Heart right ventricle (tissue), 16 donors: ENCODE measurements around the gene SPHK2. TPM values are rescaled to one million over a fixed set of nuclear protein-coding genes. Genes with fewer than 3 reads are reported as not detected.

ENCODE experiments used
- ATAC-seq, 8 donors: fragments of 200-7000 bp; cut with Tn5 transposase; one replicate each; pipeline ENCODE4 v1.9.1; 2020; ENCODE audit warnings: mild to moderate bottlenecking in 8 of 8, moderate library complexity in 8 of 8, moderate number of reproducible peaks in 1 of 8
- DNase-seq, 2 donors: peaks; one replicate each; pipeline ENCODE4 v3.0.0-alpha.2; 2020
- H3K27ac ChIP-seq, 10 donors: fragments of 200-600 bp; sonication (generic) in 2 of 10; one replicate each; pipeline versions ENCODE4 v1.5.0 to v1.8.0; 2020 to 2022; ENCODE audit warnings: mild to moderate bottlenecking in 3 of 10
- H3K27me3 ChIP-seq, 7 donors: fragments of 200-600 bp; one replicate each; pipeline ENCODE4 v1.8.0; 2021 to 2022; ENCODE audit warnings: mild to moderate bottlenecking in 2 of 7
- H3K36me3 ChIP-seq, 9 donors: fragments of 200-600 bp; sonication (generic) in 1 of 9; one replicate each; pipeline versions ENCODE4 v1.5.0 to v1.8.0; 2020 to 2022; ENCODE audit warnings: mild to moderate bottlenecking in 2 of 9
- H3K4me1 ChIP-seq, 9 donors: fragments of 200-600 bp; sonication (generic) in 1 of 9; one replicate each; pipeline versions ENCODE4 v1.5.0 to v1.8.0; 2020 to 2022; ENCODE audit warnings: mild to moderate bottlenecking in 4 of 9
- H3K4me3 ChIP-seq, 10 donors: fragments of 200-600 bp; sonication (generic) in 2 of 10; one replicate each; pipeline versions ENCODE4 v1.5.0 to v1.8.0; 2020 to 2022; ENCODE audit warnings: mild to moderate bottlenecking in 7 of 10, moderate library complexity in 2 of 10
- H3K9me3 ChIP-seq, 11 donors: fragments of 200-600 bp in 10 of 11; sonication (generic) in 2 of 11; one replicate each; pipeline versions ENCODE4 v1.5.0 to v1.8.0; 2013 to 2022; ENCODE audit warnings: mild to moderate bottlenecking in 2 of 11, control low read depth in 1 of 11, moderate library complexity in 1 of 11
- WGBS, 2 donors: extraction: QIAGEN DNeasy Blood & Tissue Kit; methylation state at CpG; one replicate each; pipeline ENCODE4 v1.1.7; 2013; ENCODE audit warnings: inconsistent platforms in 1 of 2; 5-methylcytosine and 5-hydroxymethylcytosine counted together
- intact Hi-C, 10 donors: fragments of 100-400 bp; cut with DNase I; formaldehyde crosslinking; loops; one replicate each; pipeline versions ENCODE4 v1.11.1 to v1.14.2; 2022
- polyA plus RNA-seq, 2 donors: library from polyadenylated mRNA; stranded (reverse); fragments of 200-250 nt; gene quantifications; one replicate each; pipeline ENCODE4 v1.2.3, GENCODE V29; 2013
- total RNA-seq, 10 donors: library from RNA; stranded (reverse); fragmentation: NEBNext Ultra II Directional in 3 of 10; extraction: Animal tissue kit (Norgen Biotek cat#: 25700) in 3 of 10; gene quantifications; one replicate each; pipeline versions ENCODE4 v1.2.1 to v1.2.4, GENCODE V29; 2021 to 2023
- TF ChIP-seq, protein P1 (sequence below), 9 donors: fragments of 200-600 bp; sonication (generic) in 2 of 9; IDR thresholded peaks; one replicate each; pipeline versions ENCODE4 v1.5.0 to v1.8.0; 2021 to 2022; ENCODE audit warnings: antibody characterized with exemption in 9 of 9, mild to moderate bottlenecking in 5 of 9, moderate library complexity in 1 of 9
- donor health status: Arrhythmogenic right ventricular cardiomyopathy.
- donor health status: ischemic (EF 13 %, LVEDD 7.1; RV severe dilation, severe dysfunction).
- donor health status: healthy with polysubstance abuse.
- donor health status: DM: no; HTN: yes; CAD: no.
- donor health status: DM: no; HTN: no; CAD: no.
- donor health status: ischemic (EF 25% LVEDD 6.9; RV normal size, moderate dysfunction).
- donor health status: ischemic (EF 25% LVEDD 5.7; RV mildly dilated, moderate dysfunction).
- donor health status: healthy.
- donor health status: DM: yes; HTN: yes; CAD: no.
- donor health status: Ischemic cardiomyopathy.
- donor health status: ischemic (EF 35%, LVEDD 5.7; RV mildly dilated, moderate dysfunction).
- donor health status: nonischemic (EF 11% LVEDD 7.7; RV severe dilation, severe dysfunction).
- donor health status: DM: yes; HTN: yes; CAD: no.
- donor health status: PGD.
- donor health status: ischemic (EF 29% LVEDD 5.4; RV normal size, mild dysfunction).
- donor health status: nonischemic (EF 23%, LVEDD 6.1; RV moderate dilation, normal function).

SPHK2 gene
- total and polyA plus RNA-seq, 12 donors: 5.7 to 15.9 (median 8.2) TPM

DNA sequence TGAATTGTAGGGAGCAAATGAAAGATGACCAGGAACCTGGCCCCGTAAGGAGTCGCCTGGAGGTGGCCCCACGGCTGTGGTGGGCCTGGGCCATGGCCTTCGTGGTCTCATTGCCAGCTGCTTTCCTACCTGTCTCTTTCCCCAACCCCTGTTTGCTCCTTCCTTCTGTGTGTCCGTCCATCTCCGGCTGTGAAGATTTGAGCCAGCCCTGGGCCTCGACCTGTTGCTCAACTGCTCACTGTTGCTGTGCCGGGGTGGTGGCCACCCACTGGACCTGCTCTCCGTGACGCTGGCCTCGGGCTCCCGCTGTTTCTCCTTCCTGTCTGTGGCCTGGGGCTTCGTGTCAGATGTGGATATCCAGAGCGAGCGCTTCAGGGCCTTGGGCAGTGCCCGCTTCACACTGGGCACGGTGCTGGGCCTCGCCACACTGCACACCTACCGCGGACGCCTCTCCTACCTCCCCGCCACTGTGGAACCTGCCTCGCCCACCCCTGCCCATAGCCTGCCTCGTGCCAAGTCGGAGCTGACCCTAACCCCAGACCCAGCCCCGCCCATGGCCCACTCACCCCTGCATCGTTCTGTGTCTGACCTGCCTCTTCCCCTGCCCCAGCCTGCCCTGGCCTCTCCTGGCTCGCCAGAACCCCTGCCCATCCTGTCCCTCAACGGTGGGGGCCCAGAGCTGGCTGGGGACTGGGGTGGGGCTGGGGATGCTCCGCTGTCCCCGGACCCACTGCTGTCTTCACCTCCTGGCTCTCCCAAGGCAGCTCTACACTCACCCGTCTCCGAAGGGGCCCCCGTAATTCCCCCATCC, 9.4 kb downstream of the SPHK2 start:
- intact Hi-C loops: no loop called here
- no peak overlapping the region for H3K4me3 ChIP-seq
- H3K27ac ChIP-seq: peak overlapping the region in 1 of 10 donors; percentile 84
- peaks cover 0 to 70% (median 3%) of the 10 kb centered on the region in 9 donors for H3K36me3 ChIP-seq
- TF ChIP-seq, protein P1, sequence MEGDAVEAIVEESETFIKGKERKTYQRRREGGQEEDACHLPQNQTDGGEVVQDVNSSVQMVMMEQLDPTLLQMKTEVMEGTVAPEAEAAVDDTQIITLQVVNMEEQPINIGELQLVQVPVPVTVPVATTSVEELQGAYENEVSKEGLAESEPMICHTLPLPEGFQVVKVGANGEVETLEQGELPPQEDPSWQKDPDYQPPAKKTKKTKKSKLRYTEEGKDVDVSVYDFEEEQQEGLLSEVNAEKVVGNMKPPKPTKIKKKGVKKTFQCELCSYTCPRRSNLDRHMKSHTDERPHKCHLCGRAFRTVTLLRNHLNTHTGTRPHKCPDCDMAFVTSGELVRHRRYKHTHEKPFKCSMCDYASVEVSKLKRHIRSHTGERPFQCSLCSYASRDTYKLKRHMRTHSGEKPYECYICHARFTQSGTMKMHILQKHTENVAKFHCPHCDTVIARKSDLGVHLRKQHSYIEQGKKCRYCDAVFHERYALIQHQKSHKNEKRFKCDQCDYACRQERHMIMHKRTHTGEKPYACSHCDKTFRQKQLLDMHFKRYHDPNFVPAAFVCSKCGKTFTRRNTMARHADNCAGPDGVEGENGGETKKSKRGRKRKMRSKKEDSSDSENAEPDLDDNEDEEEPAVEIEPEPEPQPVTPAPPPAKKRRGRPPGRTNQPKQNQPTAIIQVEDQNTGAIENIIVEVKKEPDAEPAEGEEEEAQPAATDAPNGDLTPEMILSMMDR (IDR thresholded peaks at IDR 0.05): no peak
- 84 to 87% methylated on average over 32 to 34 of the region's 34 CpGs for WGBS, 2 donors
- peaks cover 7 to 60% (median 43%) of the 10 kb centered on the region in 9 donors for H3K4me1 ChIP-seq
- DNase-seq: no peak
- ATAC-seq: peak in 1 of 8 donors; percentile 0
- H3K9me3 ChIP-seq: no peaks in the 10 kb centered on the region
- no peaks in the 10 kb centered on the region for H3K27me3 ChIP-seq

DNA sequence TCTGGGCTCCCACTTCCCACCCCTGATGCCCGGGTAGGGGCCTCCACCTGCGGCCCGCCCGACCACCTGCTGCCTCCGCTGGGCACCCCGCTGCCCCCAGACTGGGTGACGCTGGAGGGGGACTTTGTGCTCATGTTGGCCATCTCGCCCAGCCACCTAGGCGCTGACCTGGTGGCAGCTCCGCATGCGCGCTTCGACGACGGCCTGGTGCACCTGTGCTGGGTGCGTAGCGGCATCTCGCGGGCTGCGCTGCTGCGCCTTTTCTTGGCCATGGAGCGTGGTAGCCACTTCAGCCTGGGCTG, 9.9 kb downstream of the SPHK2 start:
- H3K27ac ChIP-seq: peak overlapping the region in 2 of 10 donors; percentile 83 to 84
- H3K9me3 ChIP-seq: no peaks in the 10 kb centered on the region
- DNase-seq (no peak), ATAC-seq (peak in 1 of 8 donors; percentile 1)
- no peak overlapping the region for H3K4me3 ChIP-seq
- no peaks in the 10 kb centered on the region for H3K27me3 ChIP-seq
- WGBS, 2 donors: 85 to 86% methylated on average over 22 of the region's 22 CpGs
- TF ChIP-seq, protein P1 (IDR thresholded peaks at IDR 0.05): no peak
- peaks cover 0 to 70% (median 3%) of the 10 kb centered on the region in 9 donors for H3K36me3 ChIP-seq
- intact Hi-C loops: no loop called here
- H3K4me1 ChIP-seq: peaks cover 12 to 63% (median 46%) of the 10 kb centered on the region in 9 donors

DNA sequence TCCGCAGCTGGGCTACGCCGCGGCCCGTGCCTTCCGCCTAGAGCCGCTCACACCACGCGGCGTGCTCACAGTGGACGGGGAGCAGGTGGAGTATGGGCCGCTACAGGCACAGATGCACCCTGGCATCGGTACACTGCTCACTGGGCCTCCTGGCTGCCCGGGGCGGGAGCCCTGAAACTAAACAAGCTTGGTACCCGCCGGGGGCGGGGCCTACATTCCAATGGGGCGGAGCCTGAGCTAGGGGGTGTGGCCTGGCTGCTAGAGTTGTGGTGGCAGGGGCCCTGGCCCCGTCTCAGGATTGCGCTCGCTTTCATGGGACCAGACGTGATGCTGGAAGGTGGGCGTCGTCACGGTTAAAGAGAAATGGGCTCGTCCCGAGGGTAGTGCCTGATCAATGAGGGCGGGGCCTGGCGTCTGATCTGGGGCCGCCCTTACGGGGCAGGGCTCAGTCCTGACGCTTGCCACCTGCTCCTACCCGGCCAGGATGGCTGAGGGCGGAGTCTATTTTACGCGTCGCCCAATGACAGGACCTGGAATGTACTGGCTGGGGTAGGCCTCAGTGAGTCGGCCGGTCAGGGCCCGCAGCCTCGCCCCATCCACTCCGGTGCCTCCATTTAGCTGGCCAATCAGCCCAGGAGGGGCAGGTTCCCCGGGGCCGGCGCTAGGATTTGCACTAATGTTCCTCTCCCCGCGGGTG, 10.4 kb downstream of the SPHK2 start:
- TF ChIP-seq, protein P1 (IDR thresholded peaks at IDR 0.05): no peak
- H3K36me3 ChIP-seq: peaks cover 0 to 70% (median 3%) of the 10 kb centered on the region in 9 donors
- H3K27ac ChIP-seq: peak overlapping the region in 9 of 10 donors; percentile 69 to 84 (median 79)
- intact Hi-C loops: loop anchor here in 2 of 10 donors (10.0 kb wide), 1 partner anchor 335 kb away; the partner anchor contains the start of gene FTL (in 2 of the 2)
- peak overlapping the region in 1 of 10 donors; percentile 3 for H3K4me3 ChIP-seq
- H3K9me3 ChIP-seq: no peaks in the 10 kb centered on the region
- no peaks in the 10 kb centered on the region for H3K27me3 ChIP-seq
- WGBS, 2 donors: 42 to 56% methylated on average over 48 of the region's 48 CpGs
- H3K4me1 ChIP-seq: peaks cover 13 to 61% (median 49%) of the 10 kb centered on the region in 9 donors
- peak in 1 of 2 donors; percentile 62 for DNase-seq
- ATAC-seq: peak in 7 of 8 donors; percentile 1 to 30 (median 11)

DNA sequence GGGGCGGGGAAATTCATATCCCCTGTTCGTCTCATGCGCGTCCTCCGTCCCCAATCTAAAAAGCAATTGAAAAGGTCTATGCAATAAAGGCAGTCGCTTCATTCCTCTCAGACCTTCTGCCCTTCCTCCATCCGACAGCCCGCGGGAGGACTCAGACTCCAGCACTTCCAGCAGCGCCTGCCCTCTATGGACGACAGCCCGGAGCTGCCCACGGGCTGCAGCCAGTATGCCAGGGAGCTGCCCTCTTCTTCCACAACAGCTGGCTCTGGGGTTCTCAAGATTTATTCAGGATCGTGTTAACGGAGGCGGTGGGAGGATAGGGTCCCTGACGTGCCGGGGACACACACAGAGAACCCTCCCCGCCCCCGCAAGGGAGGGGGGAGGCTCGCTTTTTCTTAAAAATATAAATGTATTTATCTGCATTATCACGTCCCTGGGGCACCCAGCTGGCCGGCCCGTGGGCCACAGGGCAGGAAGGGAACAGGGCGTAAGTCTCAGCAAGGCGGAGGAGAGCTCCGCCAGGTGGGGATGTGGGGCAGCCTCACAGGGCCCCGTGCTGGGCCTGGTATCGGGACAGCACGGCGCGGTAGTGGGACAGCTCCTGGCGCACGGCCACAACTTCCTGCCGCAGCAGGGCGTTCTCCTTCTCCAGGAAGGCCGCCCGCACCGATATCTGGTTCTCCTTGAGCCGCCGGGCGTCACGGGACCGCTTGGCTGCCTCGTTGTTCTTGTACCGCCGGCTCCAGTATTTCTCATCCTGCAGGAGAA, 11.2 kb downstream of the SPHK2 start:
- intact Hi-C loops: loop anchor here in 2 of 10 donors (10.0 kb wide), 1 partner anchor 334 kb away; the partner anchor contains the start of gene FTL (in 2 of the 2)
- peaks cover 0 to 70% (median 3%) of the 10 kb centered on the region in 9 donors for H3K36me3 ChIP-seq
- peak; percentile 78 to 88 for DNase-seq

More for the DNA sequence above, 11.2 kb downstream of the SPHK2 start:
- WGBS, 2 donors: 10 to 11% methylated on average over 47 of the region's 47 CpGs
- Histone ChIP-seq H3K4me3 (peak overlapping the region in 5 of 10 donors; percentile 1 to 20 (median 16)), H3K4me1 (peaks cover 16 to 59% (median 52%) of the 10 kb centered on the region in 9 donors), H3K27ac (peak overlapping the region; percentile 46 to 84 (median 78)), H3K9me3 (no peaks in the 10 kb centered on the region), H3K27me3 (no peaks in the 10 kb centered on the region)
- TF ChIP-seq, protein P1 (IDR thresholded peaks at IDR 0.05): peak in 6 of 9 donors; percentile 26 to 57 (median 42)
- peak; percentile 7 to 44 (median 24) for ATAC-seq
